ENCODE measurements around the gene GEN1.

DNA sequence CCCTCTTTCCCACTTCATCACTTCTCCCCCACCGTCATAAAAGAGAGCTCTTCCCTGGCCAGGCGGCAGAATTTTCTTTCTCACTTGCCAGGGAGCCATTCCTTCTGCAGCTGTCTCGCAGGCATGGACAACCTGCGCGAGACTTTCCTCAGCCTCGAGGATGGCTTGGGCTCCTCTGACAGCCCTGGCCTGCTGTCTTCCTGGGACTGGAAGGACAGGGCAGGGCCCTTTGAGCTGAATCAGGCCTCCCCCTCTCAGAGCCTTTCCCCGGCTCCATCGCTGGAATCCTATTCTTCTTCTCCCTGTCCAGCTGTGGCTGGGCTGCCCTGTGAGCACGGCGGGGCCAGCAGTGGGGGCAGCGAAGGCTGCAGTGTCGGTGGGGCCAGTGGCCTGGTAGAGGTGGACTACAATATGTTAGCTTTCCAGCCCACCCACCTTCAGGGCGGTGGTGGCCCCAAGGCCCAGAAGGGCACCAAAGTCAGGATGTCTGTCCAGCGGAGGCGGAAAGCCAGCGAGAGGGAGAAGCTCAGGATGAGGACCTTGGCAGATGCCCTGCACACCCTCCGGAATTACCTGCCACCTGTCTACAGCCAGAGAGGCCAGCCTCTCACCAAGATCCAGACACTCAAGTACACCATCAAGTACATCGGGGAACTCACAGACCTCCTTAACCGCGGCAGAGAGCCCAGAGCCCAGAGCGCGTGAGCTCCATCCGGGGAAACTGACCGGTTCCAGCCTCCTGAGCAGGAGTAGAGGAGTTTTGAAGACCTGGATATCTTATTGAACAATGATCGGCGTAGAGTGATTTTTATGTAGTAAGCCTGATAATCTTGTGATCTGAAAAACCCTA, 62.7 kb downstream of the GEN1 start, which contains the start of gene MSGN1:
- TF ChIP-seq, protein P1, sequence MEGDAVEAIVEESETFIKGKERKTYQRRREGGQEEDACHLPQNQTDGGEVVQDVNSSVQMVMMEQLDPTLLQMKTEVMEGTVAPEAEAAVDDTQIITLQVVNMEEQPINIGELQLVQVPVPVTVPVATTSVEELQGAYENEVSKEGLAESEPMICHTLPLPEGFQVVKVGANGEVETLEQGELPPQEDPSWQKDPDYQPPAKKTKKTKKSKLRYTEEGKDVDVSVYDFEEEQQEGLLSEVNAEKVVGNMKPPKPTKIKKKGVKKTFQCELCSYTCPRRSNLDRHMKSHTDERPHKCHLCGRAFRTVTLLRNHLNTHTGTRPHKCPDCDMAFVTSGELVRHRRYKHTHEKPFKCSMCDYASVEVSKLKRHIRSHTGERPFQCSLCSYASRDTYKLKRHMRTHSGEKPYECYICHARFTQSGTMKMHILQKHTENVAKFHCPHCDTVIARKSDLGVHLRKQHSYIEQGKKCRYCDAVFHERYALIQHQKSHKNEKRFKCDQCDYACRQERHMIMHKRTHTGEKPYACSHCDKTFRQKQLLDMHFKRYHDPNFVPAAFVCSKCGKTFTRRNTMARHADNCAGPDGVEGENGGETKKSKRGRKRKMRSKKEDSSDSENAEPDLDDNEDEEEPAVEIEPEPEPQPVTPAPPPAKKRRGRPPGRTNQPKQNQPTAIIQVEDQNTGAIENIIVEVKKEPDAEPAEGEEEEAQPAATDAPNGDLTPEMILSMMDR (IDR thresholded peaks at IDR 0.05) = no peak
- TF ChIP-seq POLR2A (IDR thresholded peaks at IDR 0.05) = no peak
